ENCODE measurements around the gene R3HDM2.
A peak's percentile ranks its signal among the peaks of the same experiment; 100 is the strongest.
"Not testable (repeated sequence)": the region's sequence is repeated elsewhere in the genome, so short reads cannot be mapped to it uniquely, and the experiment has no call there.

Gene R3HDM2

DNA sequence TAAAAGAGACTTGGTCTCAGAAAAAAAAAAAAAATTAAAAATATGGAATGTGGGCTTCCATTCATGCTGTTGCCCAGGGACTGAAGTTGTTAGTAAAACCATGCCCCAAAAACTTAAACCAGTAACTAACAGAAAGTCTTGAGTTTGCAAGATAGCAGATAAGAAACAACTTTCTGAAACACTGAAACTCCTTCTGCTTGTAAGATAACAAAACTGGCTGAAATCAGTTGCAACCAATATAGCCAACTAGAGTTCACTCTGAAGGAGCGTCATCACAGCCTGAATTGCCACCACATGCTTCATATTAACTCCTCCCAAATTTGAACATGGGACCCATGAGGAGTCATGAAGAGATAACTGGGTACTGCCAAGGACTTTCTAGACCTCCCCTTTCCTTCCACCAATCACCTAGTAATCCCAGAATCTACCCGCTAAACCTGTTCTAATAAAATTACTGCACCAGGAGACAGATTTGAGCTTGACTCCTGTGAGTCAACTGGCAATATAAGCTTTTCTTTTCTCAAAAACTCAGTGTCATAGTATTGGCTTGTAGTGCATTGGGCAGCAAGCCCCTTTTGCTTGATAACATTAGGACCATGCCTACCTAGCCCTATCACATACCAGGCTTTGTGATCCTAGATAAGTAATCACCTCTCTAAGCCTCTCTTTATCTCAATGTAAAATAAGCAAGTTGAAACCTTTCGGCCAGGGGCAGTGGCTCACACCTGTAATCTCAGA, 53.6 kb downstream of the R3HDM2 start:
- DNase-seq (ENCODE audit: low read depth, low spot score): no peak

DNA sequence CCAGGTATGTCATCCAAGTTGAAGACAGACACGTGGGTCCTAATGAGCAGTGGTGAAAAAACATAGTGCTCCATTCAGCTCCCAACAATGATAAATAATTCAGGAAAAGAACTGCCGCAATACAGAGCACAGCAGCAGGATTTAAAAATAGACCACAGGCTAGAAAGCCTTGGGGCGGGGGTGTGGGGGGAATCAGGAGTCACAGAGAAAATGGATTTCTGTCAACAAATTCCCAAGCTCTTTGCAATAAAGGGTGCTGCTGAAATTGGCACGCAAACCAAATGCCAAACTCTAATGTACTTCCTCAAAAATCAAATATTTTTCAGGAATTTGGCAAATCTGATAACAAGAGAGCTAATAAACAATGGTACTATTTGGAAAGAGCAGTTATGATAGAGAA, 58.6 kb downstream of the R3HDM2 start:
- no peak for DNase-seq (ENCODE audit: low read depth, low spot score)

DNA sequence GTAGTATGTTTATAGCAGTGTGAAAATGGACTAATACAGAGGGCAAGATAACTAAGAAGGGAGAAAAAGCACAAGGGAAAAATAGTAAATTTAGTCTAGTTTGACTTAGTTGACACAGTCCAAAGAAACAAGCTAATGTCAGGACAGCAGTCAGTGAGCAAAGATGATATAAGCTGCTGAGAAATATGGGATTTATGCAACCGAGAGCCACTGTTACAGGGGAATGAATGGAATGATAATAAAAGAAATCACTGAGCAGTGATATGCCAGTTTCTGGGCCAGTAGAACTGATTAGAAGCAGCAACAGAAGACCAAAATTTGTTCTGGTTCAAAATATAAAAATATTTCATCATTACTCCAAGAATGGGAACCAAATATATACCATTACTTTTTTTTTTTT, 60.1 kb downstream of the R3HDM2 start:
- no peak for DNase-seq (ENCODE audit: low read depth, low spot score)

DNA sequence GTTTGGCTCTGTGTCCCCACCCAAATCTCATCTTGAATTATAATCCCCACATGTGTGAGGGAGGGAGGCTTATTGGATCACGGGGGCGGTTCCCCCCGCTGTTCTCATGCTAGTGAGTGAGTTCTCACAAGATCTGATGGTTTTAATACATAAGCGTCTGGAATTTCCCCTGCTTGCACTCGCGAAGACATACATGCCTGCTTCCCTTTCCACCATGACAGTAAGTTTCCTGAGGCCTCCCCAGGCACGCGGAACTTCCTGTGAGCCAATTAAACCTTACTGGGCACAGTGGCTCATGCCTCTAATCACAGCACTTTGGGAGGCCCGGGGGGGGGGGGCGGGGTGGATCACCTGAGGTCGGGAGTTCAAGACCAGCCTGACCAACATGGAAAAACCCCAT, 60.8 kb downstream of the R3HDM2 start:
- DNase-seq (ENCODE audit: low read depth, low spot score): no peak

DNA sequence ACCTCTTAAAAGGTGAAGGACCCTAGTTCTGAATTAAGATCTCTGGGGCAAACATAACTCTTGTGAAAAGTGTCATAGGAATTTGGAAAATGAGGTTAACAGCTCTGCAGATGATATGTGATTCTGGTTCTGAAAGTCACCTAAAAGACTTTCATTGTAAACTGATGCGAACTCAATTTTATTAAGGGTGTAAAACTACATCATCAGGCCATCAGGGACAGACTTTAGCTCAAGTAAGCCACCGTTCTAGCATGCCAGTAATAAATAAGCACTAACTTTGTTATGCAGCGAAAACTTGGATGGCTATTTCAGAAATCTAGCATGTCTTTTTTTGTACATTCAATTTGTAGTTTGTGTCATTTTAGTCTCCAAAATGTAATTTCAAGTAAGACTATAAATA, 61.6 kb downstream of the R3HDM2 start:
- no peak for DNase-seq (ENCODE audit: low read depth, low spot score)

DNA sequence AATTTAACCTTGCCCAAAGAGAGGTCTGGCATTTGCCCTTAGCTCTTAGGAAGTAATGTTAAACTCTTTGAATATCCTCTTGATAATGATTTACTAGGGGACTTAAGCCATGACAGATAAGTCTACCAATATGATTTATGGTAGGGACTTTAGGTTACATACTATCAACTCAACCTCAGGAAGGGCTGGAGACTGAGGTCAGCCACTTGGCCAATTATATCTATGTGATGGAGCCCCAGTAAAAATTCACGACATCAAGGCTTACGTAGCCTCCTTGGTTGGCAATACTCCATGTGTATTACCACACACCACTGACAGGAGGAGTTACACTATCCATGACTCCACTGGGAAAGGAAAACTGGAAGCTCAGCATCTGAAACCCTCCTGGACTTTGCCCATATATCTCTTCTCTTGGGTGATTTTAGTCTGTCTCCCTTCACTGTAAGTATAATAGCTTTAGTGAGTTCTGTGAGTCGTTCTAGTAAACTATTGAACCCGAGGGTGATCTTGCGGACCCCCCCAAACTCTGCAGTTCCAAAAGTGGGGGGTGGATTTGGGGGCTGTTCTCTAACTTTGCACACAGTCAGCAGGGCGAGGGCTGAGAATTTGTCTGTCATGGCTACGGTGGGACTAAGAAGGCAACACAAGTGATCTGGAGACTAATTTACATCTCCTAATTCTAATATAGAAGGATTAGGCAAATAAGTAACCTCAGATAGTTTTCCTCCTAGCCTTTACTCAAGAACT, 62.3 kb downstream of the R3HDM2 start:
- no peak for DNase-seq (ENCODE audit: low read depth, low spot score)

DNA sequence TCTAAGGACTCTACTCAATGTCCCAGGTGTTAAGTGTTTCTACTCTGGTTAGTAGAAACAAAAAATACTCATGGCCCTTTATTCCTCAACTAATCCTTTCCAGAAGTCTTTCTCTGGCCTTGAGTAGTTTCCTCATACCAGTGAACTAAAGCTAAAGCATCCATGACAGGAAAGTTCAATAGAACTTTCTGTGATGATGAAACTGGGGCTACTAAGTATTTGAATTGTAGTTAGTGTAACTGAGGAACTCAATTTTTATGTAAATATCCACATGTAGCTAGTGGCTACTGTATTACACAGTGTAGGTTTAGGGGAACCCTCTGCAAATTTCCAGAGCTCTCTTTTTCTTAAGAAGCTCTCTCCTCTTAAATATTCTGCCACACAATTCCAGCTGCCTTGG, 63.7 kb downstream of the R3HDM2 start:
- DNase-seq (ENCODE audit: low read depth, low spot score): no peak

DNA sequence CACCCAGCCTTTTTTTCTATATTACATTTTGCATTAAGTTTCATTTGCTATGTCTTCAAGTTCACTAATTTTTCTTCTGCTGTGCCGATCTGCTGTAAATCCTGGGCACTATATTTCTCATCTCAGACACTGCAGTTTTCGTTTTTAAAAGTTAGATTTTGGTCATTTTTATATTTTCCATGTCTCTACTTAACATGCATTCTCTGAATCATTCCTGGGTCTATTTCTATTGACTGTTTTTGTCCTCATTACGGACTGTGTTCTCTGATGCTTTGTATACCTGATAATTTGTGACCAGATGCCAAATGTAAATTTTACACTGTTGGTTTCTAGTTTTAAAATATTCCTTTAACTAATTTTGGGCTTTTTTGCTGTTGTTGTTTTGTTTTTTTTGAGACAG, 64.5 kb downstream of the R3HDM2 start:
- DNase-seq (ENCODE audit: low read depth, low spot score): no peak

DNA sequence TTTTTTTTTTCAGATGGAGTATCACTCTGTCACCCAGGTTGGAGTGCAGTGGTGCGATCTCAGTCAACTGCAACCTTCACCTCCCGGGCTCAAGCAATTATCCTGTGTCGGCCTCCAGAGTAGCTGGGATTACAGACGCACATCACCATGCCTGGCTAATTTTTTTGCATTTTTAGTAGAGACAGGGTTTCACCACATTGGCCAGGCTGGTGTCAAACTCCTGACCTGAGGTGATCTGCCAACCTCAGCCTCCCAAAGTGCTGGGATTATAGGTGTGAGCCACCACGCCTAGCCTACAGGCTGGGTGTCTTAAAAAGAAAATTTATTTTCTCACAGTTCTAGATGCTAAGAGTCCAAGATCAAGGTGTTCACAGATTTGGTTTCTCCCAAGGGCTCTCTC, 66.7 kb downstream of the R3HDM2 start:
- DNase-seq (ENCODE audit: low read depth, low spot score): not testable (repeated sequence)

DNA sequence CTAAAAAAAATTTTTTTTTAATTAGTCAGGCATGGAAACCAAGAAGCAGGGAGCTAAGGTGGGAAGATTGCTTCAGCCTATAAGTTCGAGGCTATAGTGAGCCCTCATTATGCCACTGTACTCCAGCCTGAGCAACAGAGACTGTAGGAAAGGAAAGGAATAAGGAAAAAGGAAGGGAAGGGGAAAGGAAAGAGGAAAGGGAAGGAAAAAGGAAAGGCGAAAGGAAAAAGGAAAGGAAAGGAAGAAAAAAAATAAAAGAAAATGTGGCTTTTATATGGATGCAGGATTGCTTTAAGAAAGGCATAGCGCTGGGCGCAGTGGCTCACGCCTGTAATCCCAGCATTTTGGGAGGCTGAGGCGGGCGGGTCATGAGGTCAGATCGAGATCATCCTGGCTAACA, 70.4 kb downstream of the R3HDM2 start:
- no peak for DNase-seq (ENCODE audit: low read depth, low spot score)

DNA sequence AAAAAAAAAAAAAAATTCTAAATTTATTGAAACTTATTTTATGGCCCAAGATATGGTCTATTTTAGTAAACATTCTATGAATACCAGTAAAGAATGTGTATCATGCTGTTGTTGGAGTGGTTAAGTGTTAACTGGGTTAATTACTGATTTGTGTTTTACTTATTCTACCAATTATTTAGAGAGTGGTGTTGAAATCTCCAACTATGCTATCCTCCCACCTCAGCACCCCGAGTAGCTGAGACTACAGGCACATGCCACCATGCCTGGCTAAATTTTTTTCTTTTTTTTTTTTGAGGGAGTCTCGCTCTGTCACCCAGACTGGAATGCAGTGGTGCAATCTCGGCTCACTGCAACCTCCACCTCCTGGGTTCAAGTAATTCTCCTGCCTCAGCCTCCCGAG, 72.2 kb downstream of the R3HDM2 start:
- DNase-seq (ENCODE audit: low read depth, low spot score): no peak

DNA sequence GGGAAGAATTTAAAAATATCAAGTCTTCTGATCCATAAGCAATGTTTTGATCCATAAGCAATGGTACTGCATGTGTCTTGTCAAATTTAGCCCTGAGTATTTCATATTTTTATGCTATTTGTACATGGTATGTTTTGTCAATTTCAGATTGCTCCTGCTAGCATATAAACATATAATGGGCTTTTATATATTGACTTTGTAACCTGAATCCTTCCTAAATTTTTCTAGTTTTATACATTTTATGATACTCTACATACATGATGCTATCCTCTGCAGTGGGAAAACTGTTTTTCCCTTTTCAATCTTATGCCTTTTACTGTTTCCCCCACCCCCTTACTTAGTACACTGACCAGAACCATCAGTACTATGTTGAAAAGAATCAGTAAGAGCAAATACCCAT, 75.1 kb downstream of the R3HDM2 start:
- DNase-seq (ENCODE audit: low read depth, low spot score): no peak

DNA sequence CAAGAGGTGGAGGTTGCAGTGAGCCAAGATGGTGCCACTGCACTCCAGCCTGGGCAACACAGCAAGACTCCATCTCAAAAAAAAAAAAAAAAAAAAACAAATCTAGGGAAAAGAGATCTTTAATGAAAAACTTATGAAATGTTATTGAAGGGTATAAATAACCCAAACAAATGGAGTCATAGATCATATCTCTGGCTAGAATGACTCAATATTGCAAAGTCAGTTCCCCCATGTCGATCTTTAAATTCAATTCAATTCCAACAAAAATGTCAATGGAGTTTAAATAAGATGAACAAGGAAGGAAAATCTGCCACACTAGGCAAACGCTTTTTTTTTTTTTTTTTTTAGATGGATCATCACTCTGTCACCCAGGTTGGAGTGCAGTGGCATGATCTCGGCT, 78.7 kb downstream of the R3HDM2 start:
- no peak for DNase-seq (ENCODE audit: low read depth, low spot score)

DNA sequence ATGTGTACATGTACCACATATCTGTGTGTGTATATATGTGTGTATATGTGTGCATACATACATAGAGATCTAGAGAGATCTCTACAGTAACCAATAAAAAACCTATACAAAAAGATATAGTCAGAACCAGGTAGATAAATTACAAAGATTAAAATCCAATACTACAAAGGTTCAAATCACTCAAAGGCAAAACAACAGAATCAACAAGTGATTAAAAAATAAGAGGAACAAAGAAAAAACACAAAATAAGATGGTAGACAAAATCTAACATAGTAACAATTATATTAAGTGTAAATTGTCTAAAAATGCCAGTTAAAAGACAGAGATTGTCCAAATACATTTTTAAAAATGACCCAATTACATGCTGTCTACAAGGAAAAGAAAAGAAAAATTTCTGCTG, 83.6 kb downstream of the R3HDM2 start:
- no peak for DNase-seq (ENCODE audit: low read depth, low spot score)

DNA sequence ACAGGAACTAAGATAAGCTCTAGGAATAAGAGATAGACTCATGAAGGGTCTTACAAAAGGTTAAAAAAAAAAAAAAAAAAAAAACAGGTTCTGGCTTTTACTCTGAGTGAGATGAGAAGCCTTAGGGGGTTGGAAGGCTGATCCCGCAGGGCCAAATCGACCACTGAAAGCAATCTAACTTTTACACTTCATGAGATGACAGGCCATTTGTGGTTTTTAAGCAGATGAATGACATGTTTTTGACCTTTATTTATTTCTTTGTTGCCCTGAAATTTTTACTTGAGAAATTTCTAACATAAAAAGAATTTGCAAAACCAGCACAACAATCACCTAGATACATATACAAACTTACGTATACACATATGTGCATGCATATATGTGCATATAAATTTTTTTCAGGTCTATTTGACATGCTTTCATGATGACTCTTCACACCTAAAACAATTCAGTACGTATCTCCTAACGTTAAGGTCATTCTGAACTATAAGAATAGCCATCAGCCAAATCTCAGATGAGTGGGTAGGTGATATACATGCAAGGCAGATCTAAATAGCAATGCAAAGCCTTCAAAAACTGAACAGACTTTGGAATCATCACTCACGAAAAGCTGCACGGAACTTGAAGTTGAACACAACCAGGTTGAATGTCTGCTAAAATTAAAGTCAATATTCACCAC, 87.0 kb downstream of the R3HDM2 start:
- DNase-seq (ENCODE audit: low read depth, low spot score): no peak

DNA sequence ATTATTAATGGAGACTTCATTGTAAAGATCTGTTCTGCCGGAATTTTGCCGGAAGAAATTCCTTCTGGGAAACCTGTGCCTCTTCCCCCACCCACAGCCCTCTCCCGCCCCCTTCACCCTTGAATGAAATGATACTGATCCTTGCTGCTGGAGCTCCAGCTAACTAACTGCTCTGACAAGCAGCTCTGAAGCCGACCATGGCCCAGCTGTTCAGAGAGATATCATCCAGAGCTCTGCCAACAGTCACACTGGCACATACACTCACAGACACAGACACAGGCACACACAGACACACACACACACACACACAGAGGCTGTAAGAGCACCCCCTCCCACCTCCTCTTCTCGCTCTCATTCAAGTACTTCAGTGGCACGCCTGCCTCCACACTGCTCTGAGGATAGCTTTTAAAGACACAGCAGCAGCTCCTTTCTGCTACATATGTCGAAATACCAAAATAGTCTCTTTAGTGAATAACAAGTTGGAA, 88.6 kb downstream of the R3HDM2 start:
- DNase-seq (ENCODE audit: low read depth, low spot score): peak; percentile 46

DNA sequence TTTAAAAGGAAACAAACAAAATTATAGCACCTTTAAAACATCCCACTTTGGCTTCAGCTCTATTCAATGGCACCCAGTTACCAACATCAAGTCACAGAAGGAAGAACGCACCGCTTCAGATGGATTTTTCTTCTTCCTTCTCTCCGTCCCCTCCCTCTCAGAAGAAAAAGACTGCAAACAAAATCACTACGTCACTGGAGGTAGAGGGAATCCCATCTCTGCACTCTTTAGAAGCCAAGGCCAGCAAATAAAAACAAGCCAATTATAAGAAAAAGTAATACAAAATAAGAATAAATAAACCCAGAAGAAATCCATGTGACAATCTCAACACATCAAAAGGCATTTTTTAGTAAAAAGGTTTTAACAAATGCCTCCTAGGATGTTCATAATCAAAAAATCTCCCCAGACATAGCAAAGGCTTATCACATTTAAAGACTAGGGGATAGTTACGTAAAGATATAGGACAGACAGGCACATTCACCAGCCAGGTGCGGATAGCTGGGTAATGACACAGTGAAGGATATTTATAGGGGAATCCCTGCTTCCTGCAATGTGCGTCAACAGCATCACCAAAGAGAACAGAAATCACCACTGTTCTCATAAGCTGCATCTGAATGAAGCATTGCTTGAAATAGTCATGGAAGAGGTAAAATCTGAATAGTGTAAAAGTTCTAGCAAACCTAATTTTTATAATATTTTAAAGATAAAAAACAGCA, 89.4 kb downstream of the R3HDM2 start:
- DNase-seq (ENCODE audit: low read depth, low spot score): no peak

DNA sequence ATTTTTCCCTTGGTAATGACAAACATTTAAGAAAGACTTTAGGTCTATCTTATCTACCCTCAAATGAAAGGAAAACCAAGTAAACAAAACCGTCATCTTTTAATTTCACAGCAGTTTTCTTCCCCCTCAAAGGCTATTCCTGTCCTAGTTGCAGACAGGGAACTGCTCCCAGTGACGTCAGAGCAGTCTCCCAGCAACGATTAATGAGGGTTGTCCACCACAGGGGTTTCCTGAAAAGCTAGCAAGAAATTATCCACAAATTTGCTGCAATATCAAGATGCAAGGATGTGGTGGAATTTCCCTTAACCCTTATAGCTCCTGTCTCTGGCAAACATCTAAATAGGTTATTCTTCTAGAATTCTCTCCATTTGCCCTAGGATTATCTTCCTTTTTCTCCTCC, 90.7 kb downstream of the R3HDM2 start:
- peak; percentile 75 for DNase-seq (ENCODE audit: low read depth, low spot score)

DNA sequence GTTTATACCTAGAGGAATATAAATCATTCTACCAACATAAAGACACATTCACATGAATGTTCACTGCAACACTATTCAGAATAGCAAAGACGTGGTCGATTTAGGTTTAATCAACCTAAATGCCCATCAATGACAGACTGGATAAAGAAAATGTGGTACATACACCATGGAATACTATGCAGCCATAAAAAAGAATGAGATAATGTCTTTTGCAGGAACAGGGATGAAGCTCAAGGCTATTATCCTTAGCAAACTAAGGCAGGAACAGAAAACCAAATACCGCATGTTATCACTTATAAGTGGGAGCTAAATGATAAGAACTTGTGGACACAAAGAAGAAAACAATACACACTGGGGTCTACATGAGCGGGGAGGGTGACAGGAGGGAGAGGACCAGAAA, 94.5 kb downstream of the R3HDM2 start:
- DNase-seq (ENCODE audit: low read depth, low spot score): not testable (repeated sequence)

DNA sequence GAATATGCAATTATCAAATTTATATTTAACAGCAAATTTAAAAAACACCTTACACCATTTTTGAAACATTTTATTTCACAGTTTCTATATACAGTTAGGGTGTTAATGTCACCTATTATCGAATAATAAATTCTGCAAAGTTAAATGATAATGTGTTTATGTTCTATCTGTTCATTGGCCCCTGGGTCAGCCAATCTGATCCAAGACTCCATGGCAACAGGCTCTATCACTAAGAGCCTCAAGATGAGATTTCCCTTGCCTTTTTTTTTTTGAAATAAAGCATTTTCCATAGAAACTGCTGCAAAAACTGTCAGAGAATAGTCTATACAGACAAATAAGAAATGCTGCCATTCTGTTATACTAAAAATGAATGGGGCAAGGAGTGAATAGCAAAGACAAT, 96.6 kb downstream of the R3HDM2 start:
- DNase-seq (ENCODE audit: low read depth, low spot score): no peak

DNA sequence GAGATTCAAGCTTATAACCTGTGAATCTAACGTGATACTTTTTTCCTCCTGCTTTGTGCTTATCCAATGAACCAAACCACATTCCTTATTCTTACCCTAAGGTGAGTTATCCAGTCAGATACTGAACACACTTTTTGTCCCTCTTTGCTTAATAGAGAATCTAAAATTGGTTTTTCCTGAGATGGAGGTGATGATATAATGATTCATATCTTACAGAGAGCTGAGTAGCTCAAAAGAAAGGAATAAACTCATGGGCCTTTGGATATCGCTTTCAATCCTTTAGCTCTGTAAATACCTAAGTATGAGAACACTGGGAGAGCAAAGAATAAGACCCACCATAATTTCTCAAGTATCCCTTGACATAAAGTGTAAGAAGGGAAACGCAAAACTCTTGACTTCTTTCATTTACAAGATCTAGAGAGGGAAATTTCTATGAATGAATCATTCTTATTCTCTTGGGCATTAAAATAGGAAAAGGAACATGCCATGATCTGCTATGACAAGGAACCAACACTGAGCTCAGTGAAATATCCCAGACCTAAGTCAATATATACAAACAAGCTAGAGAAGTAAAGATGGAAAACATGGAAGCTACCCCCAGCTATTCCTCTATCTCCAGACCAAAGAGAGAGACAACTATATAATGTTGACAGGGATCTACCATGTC, 98.1 kb downstream of the R3HDM2 start:
- DNase-seq (ENCODE audit: low read depth, low spot score): no peak

DNA sequence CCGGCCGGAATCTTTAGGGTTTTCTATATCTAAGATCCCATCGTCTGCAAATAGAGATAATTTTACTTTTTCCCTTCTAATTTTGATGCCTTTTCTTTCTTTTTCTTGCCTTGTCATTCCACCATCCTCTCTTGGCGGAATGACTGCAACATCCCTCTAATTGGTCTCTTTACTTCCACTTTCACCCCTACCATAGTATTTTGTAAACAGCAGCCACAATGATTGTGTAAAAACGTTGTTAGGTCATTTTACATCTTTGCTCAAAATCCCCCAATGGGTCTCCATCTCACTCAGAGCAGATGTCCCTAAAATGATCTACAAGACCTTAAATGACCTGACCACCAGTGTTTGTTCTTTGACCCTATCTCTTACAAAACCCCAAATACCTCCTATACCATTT, 99.9 kb downstream of the R3HDM2 start:
- DNase-seq (ENCODE audit: low read depth, low spot score): no peak
